ENCODE measurements around the gene ZFYVE28.
A peak's percentile ranks its signal among the peaks of the same experiment; 100 is the strongest.

ZFYVE28 gene

GRCh38 chr4:2300431-2301224 is 117.8 kb downstream of the ZFYVE28 start:
- no peak for DNase-seq

DNA sequence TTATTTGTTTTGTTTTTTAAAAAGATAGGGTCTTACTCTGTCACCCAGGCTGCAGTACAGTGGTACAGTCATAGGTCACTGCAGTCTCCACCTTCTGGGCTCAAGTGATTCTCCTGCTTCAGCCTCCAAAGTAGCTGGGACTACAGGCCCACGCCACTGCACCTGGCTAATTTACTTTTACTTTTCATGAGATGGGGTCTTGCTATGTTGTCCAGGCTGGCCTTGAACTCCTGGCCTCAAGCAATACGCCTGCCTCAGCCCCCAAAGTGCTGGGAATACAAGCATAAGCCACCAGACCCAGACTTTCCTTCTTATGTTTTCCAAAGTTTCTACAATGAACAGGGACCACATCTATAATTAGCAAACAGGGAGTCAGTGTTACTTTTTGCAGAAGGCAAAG is 118.7 kb downstream of the ZFYVE28 start:
- DNase-seq, result no peak

DNA sequence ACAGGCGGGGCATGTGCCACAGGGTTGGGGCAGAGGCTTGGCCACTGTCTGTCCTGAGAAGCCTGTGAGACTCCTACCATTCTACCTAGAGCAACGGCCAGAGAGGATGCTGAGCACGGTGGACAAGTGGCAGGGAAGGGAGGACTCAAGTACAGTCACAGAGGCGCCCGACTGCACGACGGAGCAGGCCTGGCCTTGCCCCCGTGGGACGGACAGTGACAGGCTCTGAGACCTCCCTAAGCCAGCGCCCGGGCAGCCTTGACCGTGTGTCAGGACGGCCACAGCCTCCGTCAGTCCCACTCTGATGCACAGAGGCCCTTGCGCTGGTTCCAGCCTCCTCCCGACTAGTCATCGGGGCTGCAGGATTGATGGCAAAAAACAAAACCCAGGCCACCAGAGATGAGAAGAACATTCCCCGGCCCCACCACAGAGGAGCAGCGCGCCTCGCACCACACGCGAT is 119.9 kb downstream of the ZFYVE28 start:
- no peak for DNase-seq

DNA sequence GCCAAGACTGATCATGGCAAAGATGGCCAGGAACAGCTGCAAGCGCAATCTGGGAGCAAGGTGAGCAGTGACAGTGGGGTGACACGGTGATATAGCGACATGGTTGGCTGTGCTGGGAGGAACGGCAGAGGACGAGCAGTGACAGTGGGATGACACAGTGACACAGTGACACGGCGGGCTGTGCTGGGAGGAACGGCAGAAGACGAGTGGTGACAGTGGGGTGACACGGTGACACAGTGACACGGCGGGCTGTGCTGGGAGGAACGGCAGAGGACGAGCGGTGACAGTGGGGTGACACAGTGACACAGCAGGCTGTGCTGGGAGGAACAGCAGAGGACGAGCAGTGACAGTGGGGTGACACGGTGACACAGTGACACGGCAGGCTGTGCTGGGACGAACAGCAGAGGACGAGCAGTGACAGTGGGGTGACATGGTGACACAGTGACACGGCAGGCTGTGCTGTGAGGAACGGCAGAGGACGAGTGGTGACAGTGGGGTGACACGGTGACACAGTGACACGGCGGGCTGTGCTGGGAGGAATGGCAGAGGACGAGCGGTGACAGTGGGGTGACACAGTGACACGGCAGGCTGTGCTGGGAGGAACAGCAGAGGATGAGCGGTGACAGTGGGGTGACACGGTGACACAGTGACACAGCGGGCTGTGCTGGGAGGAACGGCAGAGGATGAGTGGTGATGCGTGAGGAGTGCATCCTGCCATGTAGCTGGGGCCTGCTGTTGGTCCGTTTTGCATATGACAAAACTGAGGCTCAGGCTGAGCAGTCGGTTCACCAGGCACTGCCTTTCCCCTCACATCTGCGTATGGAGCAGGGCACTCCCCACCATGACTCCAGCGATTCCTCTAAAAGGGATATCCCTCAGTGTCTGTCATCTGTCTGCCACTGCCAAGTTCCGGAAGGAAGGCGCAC is 120.6 kb downstream of the ZFYVE28 start:
- no peak for DNase-seq

DNA sequence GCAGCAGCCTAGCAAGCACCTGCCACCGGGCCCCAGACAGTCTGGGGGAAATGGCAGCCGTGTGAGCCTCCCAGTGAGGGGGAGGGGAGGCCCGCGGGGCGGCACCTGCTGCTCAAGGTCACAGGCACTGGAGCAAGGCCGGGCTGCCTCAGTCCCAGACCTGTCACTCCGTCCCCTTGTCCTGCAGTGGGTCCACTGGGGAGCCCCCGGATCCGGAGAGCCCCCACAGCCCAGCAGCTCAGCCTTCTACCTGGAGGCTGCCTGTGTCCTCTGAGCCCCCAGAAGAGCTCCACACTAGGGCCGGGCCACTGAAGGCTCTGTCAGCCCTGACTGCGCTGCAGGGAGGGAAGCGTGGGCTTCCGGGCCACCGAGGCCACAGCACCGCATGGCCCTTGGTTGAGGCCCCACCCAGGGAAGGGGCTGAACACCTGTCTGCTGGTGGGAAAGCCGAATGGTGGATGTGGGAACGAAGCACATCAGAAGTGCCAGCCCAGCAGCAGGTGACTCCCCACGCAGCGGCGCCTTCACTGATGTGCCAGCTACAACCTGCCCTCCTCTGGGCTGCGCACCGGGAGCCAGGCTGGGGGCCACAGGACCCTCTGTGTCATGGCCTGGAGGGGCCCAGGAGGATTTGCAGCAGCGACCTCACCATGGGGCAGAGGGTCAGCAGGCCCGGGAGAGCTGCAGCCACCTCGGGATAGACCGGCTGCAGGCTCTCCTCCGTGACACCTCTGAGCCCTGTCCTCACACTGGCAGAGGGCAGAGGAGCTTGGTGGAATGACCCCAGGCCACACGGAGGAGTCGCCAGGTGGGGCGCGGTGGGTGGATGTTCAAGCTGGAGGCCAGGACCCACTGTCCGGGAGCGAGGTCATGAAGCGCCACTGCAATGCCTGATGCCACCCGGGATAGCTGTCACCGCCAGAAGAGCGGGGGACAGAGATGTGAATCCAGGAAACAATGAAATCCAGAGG is 121.5 kb downstream of the ZFYVE28 start:
- DNase-seq, result no peak

DNA sequence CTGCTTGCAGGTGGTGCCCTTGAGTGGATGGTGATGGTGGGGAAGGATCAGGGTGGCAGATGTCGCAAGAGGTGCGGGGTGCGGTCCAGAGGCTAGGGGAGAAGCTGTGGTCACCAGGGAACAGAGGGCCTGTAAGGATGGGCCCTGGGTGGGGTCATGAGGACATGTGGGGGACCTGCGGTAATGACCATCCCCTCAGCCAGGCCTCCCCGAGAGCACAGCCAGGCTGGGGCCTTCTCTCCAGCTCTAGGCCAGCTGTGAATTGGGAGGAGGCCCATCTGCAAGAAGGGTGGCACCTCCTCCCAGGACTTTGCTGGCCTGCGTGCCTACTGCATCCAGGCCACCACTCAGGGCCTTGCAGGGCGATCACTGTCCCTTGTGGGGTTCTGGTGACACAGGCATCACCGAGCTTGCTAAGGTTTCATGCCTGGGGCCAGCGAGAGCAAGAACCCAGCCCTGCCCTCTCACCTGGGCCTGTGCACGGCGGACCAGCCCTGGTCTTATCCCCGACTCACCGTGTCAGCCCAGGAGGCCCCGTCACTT is 122.5 kb downstream of the ZFYVE28 start:
- no peak for DNase-seq

- no peak for DNase-seq
These were observed 122.9 kb downstream of the ZFYVE28 start for GRCh38 chr4:2295500-2295899.

- no peak for DNase-seq
These were observed 125.8 kb downstream of the ZFYVE28 start for GRCh38 chr4:2292646-2293108.

DNA sequence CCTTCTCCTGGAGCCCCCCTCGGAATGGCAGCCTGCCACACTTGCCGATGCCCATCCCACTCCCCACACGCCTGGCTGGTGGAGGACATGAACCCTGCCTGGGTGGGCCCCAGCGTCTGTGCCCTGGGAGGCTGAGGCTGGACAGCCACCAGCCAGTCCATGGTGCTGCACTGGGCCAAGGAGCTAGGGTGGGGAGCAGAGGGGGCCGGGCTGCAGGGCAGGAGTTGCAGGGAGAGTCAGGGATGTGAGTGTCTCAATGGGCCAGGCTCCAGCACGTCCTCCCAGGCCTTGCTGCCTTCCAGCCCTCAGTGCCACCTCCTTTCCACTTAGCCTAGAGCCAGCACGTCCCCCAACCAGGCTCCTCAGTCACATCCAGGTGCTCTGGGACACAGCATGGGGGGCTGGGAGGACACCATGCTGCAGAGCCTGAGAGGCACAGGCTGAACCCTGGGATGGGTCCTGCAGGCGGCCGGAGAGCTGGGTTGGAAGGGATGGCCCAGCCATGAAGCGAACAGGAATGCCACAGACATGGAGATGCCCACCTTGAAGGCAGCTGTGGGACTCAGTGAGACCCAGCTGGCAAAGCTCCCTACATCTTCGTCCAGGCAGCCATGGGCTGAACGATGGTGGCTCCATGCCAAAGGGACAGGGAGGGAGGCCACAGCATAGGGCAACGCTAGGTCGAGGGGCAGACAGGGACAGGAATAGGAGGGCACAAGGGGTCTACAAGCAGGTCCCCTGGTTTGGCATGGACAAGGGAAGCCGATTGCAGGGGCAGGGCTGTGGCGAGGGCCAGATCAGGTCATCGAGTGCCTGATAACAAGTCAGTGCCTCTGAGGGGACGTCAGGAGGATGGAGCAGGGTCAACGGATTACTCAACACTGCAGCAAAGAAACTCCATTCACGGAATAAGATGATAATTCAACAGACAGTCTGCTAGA is 126.5 kb downstream of the ZFYVE28 start:
- no peak for DNase-seq

DNA sequence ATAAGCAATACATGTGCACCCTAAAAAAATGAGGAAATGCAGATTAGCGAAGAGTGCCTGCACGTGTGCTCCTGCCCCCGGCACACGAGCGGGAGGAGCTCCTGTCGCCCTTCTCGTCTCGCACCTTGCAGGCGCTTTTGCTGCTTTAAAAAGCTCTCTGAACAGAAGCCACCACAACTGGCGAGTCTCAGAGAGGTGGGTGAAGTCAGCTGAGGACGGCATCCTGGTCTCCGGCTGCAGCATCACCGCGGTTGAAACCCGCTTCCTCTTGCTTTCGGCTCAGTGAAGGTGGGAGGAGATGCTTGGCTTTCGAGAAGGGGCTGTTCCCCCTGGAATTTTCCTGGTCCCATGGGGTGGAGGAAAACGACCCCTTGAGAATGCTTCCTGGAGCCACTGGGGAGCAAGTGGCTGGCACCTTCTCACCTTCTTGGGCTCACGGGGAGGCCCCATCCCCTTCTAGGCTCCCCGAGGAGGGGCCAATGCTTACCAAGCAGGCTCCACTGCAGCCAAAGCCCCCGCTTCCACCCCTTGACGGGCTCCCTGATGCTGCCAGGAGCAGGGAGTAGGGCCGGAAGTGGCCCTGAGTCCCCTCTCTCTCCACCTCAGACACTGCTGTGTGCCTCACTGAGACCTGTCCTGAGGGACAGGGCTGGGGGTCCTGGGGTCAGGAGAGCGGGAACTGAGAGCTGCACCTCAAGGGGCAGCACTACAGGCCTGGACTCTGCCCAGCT is 127.3 kb downstream of the ZFYVE28 start:
- DNase-seq, result peak; percentile 85

DNA sequence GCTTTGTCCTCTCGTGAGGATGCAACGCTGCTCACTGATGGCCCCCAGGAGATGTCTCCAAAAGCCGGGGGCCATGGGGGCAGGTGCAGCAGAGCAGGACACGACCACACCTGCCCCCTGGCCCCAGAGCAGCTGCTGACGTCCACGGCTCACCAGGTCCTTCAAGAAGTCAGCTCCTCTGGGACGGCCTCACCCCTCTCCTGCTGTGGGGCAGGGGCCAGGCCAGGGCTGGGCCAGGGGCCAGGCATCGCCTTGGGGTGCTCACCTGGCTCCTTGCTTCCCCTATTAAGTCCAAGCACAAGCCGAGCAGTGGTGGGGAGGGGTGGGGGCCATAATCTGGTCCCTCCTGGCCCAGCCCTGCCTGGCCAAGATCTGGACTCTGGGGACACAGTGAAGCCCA is 128.0 kb downstream of the ZFYVE28 start:
- no peak for DNase-seq

DNA sequence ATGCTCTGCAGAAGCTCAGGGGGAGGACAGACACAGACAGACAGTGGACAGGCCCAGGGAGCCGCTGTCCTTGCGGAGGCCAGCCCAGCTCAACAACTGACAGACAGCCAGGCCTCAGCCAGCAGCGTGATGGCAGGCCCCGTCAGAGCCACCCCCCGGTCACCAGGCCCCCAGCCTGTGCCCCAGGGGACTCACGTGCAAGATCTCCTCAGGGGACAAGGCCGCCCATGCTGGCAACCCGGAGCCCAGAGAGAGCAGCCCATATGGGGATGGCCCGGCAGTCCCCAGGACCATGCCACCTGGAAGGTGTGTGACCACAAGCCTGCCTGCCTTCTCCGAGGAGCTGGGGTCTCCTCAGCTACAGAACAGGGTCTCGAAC is 128.5 kb downstream of the ZFYVE28 start:
- no peak for DNase-seq

DNA sequence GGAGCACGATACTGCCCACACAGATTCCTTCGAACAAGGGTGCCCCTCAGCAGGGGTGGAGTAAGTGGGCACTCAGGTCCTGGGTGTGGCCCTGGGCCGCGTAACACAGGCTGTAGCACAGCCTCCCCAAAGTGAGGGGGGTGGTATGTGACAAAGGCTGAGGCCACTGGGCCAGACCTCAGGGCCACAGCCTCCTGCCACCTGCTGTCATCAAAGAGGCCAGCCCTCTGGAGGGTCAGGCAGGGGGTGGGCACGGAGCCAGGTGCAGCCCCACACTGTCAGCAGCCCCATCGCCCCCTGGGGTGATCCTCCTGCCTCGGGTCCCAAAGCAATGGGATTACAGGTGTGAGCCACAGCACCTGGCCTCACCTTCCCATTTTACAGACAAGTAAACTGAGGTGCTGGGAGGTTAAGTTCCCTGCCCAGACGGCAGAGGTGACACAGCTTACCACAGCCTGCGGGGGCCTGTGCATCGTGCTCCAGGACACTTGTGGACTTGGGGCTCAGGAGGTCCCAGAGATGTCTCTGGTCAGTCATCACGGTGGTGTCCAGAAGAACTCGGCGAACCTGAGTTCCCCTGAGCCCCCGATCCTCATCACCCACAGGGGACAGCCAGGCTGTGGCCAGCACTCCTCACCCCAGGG is 129.0 kb downstream of the ZFYVE28 start:
- no peak for DNase-seq

DNA sequence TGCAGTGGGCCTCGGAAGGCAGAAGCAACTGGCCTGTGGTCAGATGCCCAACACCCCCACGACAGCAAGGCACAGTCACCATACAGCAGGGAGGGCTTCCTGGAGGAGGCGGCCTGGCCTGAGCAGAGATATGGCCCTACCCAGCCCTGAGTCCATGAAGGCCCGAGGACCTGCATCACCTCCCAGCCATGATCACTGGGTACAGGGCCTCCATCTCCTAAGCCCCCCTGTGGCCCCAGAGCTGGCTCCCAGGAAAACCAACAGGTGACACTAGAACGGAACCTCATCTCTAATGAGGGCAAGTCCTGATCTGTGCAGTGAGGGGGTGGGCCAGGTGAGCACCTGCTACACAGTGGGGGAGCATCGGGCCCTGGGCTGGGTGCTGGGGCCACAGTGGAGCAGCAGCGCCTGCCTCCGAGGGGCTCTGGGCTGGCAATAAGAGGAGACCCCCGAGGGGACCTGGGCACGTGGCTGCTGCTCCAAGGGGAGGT is 130.3 kb downstream of the ZFYVE28 start:
- DNase-seq, result no peak

- no peak for DNase-seq
These were observed 130.9 kb downstream of the ZFYVE28 start for GRCh38 chr4:2287594-2287915.

GRCh38 chr4:2286904-2287593 is 131.4 kb downstream of the ZFYVE28 start:
- DNase-seq, result no peak

GRCh38 chr4:2285613-2286381 is 132.6 kb downstream of the ZFYVE28 start:
- DNase-seq, result no peak

DNA sequence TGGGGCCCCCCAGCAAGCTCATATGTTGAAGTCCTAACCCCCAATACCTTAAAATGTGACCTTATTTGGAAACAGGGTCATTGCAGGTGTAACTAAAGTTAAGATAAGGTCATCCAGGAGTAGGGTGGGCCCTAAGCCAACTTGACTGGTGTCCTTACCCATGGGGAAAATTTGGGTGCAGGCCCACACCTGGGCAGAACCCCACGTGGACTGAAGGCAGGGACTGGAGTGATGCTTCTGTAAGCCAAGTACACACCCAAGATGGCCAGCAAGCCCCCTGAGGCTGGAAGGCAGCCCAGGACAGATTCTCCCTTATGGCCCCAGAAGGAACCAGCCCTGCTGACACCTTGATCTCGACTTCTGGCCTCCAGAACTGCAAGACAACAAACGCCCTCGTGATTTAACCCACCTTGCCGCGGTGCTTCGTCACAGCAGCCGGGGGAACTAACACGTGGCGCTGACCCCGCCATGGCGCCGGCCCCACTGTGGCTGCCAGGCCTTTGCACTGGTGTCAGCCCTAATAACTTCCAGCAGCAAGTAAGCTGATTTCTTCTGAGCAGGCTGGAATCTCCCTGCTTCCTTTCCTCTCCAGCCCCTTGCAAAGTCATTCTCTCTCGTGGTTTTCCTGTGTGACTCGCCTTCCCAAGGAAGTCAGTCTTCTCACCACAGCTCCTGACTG is 133.4 kb downstream of the ZFYVE28 start:
- no peak for DNase-seq

Data from CD4-positive, alpha-beta T cell treated with Interleukin-17A for 1 hour (primary cell).